ENCODE data around the gene RNF214. TPM values are rescaled to one million over a fixed set of nuclear protein-coding genes. Genes with fewer than 3 reads are reported as not detected.
A peak's percentile ranks its signal among the peaks of the same experiment; 100 is the strongest.

Gene RNF214
- total RNA-seq, 1 donor, result 13.4 TPM

DNA sequence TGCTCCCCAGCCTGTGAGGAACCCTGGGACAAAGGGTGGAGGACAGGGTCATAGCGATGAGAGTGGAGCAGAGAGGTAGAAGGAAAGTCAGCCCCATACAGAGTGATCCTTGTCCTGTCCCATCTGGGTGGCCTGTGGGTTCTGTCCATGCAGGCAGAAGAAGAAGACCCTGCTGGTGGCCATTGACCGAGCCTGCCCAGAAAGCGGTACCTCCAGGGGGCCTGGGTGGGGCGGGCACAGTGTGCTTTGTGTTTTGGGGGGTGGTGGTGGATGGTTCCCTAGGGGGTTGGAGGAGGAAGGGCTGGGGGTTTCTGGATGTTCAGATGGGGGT lies 46.1 kb upstream of the RNF214 start:
- Histone ChIP-seq H2AFZ (ENCODE audit: low read length) (no peak overlapping the region), H3K27ac (ENCODE audit: low read depth, low read length) (no peak overlapping the region), H4K20me1 (ENCODE audit: insufficient read depth, low read length) (peaks cover 4% of the 10 kb centered on the region), H3K9me3 (ENCODE audit: low read depth, low read length) (no peaks in the 10 kb centered on the region), H3K4me2 (ENCODE audit: insufficient read depth, low read length) (no peak overlapping the region), H3K4me1 (ENCODE audit: insufficient read depth, low read length) (no peaks in the 10 kb centered on the region), H3K27me3 (ENCODE audit: insufficient read depth, low read length) (no peaks in the 10 kb centered on the region), H3K79me2 (ENCODE audit: insufficient read depth, low read length) (no peaks in the 10 kb centered on the region), H3K4me3 (ENCODE audit: insufficient read depth, low read length) (no peak overlapping the region), H3K36me3 (ENCODE audit: insufficient read depth, low read length) (peaks cover 70% of the 10 kb centered on the region)
- DNase-seq (ENCODE audit: insufficient read length, low spot score, missing footprints), result peak; percentile 31
- no peak for TF ChIP-seq CTCF (IDR thresholded peaks at IDR 0.05; ENCODE audit: extremely low read depth, low read depth, low read length)

- H3K4me3 ChIP-seq (ENCODE audit: insufficient read depth, low read length), result no peak overlapping the region
These were observed 45.5 kb upstream of the RNF214 start for GRCh38 chr11:117187007-117187406.

GRCh38 chr11:117187428-117187798 lies 45.1 kb upstream of the RNF214 start:
- H3K9me3 ChIP-seq (ENCODE audit: low read depth, low read length), result no peaks in the 10 kb centered on the region
- TF ChIP-seq CTCF (IDR thresholded peaks at IDR 0.05; ENCODE audit: extremely low read depth, low read depth, low read length), result no peak
- H4K20me1 ChIP-seq (ENCODE audit: insufficient read depth, low read length), result peaks cover 4% of the 10 kb centered on the region
- no peak overlapping the region for H3K4me2 ChIP-seq (ENCODE audit: insufficient read depth, low read length)
- H3K27me3 ChIP-seq (ENCODE audit: insufficient read depth, low read length), result no peaks in the 10 kb centered on the region
- H3K4me3 ChIP-seq (ENCODE audit: insufficient read depth, low read length), result no peak overlapping the region
- no peak overlapping the region for H3K27ac ChIP-seq (ENCODE audit: low read depth, low read length)
- no peak overlapping the region for H2AFZ ChIP-seq (ENCODE audit: low read length)
- peaks cover 69% of the 10 kb centered on the region for H3K36me3 ChIP-seq (ENCODE audit: insufficient read depth, low read length)
- no peaks in the 10 kb centered on the region for H3K4me1 ChIP-seq (ENCODE audit: insufficient read depth, low read length)
- no peaks in the 10 kb centered on the region for H3K79me2 ChIP-seq (ENCODE audit: insufficient read depth, low read length)
- DNase-seq (ENCODE audit: insufficient read length, low spot score, missing footprints), result no peak

More at GRCh38 chr11:117187007-117187406, 45.5 kb upstream of the RNF214 start:
- no peak overlapping the region for H3K4me2 ChIP-seq (ENCODE audit: insufficient read depth, low read length)
- H3K27ac ChIP-seq (ENCODE audit: low read depth, low read length), result no peak overlapping the region
- H3K9me3 ChIP-seq (ENCODE audit: low read depth, low read length), result no peaks in the 10 kb centered on the region
- no peaks in the 10 kb centered on the region for H3K4me1 ChIP-seq (ENCODE audit: insufficient read depth, low read length)
- no peaks in the 10 kb centered on the region for H3K27me3 ChIP-seq (ENCODE audit: insufficient read depth, low read length)
- TF ChIP-seq CTCF (IDR thresholded peaks at IDR 0.05; ENCODE audit: extremely low read depth, low read depth, low read length), result no peak
- H3K79me2 ChIP-seq (ENCODE audit: insufficient read depth, low read length), result no peaks in the 10 kb centered on the region
- no peak overlapping the region for H2AFZ ChIP-seq (ENCODE audit: low read length)
- H3K36me3 ChIP-seq (ENCODE audit: insufficient read depth, low read length), result peaks cover 73% of the 10 kb centered on the region
- peak; percentile 75 for DNase-seq (ENCODE audit: insufficient read length, low spot score, missing footprints)
- peaks cover 4% of the 10 kb centered on the region for H4K20me1 ChIP-seq (ENCODE audit: insufficient read depth, low read length)

GRCh38 chr11:117187799-117188481 lies 44.5 kb upstream of the RNF214 start:
- no peaks in the 10 kb centered on the region for H3K27me3 ChIP-seq (ENCODE audit: insufficient read depth, low read length)

More at GRCh38 chr11:117187799-117188481, 44.5 kb upstream of the RNF214 start:
- Histone ChIP-seq H3K4me3 (ENCODE audit: insufficient read depth, low read length) (no peak overlapping the region), H3K36me3 (ENCODE audit: insufficient read depth, low read length) (peaks cover 69% of the 10 kb centered on the region), H2AFZ (ENCODE audit: low read length) (no peak overlapping the region), H3K4me1 (ENCODE audit: insufficient read depth, low read length) (no peaks in the 10 kb centered on the region), H3K79me2 (ENCODE audit: insufficient read depth, low read length) (no peaks in the 10 kb centered on the region), H3K9me3 (ENCODE audit: low read depth, low read length) (no peaks in the 10 kb centered on the region), H3K27ac (ENCODE audit: low read depth, low read length) (no peak overlapping the region), H3K4me2 (ENCODE audit: insufficient read depth, low read length) (no peak overlapping the region), H4K20me1 (ENCODE audit: insufficient read depth, low read length) (peaks cover 4% of the 10 kb centered on the region)
- DNase-seq (ENCODE audit: insufficient read length, low spot score, missing footprints), result peak; percentile 57
- TF ChIP-seq CTCF (IDR thresholded peaks at IDR 0.05; ENCODE audit: extremely low read depth, low read depth, low read length), result no peak

Measured in osteoblast (primary cell).